VCaP (cell line): ENCODE measurements around the gene CDKL2.

Source experiments
- H3K27ac ChIP-seq: fragments of 450-650 bp; 2 replicates; pipeline ENCODE4 v1.5.1; 2017
- TF ChIP-seq, protein P1 (sequence below): fragments of 450-650 bp; conservative IDR thresholded peaks from 2 replicates; pipeline ENCODE4 v1.5.1; 2017; ENCODE audit warnings: mild to moderate bottlenecking, moderate library complexity

CDKL2 gene

DNA sequence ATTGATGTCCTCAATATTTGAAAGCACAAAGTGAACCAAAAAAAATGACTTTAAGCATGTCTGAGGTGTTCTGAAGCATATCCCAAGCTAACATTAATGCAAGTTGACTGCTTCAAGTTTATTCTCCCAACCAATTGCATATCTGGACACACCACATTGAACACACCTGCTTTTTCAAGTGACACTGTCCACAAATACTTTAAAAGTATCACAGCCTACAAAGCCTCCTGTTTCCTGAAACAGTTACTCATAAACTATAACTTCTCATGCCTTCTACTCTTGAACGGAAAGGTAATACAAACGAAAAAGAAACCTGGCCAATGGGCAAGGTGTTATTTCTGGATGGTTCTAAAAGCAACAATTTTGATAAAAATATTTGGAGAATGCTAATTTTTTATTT, 1.1 kb downstream of the CDKL2 start:
- TF ChIP-seq, protein P1, sequence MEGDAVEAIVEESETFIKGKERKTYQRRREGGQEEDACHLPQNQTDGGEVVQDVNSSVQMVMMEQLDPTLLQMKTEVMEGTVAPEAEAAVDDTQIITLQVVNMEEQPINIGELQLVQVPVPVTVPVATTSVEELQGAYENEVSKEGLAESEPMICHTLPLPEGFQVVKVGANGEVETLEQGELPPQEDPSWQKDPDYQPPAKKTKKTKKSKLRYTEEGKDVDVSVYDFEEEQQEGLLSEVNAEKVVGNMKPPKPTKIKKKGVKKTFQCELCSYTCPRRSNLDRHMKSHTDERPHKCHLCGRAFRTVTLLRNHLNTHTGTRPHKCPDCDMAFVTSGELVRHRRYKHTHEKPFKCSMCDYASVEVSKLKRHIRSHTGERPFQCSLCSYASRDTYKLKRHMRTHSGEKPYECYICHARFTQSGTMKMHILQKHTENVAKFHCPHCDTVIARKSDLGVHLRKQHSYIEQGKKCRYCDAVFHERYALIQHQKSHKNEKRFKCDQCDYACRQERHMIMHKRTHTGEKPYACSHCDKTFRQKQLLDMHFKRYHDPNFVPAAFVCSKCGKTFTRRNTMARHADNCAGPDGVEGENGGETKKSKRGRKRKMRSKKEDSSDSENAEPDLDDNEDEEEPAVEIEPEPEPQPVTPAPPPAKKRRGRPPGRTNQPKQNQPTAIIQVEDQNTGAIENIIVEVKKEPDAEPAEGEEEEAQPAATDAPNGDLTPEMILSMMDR: no peak
- H3K27ac ChIP-seq: no peak overlapping the region

DNA sequence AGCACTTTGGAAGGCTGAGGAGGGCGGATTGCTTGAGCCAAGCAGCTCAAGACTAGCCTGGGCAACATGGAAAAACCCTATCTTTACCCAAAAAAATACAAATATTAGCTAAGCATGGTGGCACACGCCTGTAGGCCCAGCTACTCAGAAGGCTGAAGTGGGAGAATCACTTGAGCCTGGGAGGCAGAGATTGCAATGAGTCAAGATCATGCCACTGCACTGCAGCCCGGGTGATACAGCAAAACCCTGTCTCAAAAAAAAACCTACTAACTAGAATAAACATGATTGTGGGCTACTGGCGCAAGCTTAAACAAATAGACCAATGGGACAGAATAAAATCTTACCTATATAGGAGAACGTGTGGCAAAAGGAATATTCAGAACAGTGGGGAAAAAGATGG, 7.3 kb downstream of the CDKL2 start:
- no peak overlapping the region for H3K27ac ChIP-seq
- TF ChIP-seq, protein P1: no peak

DNA sequence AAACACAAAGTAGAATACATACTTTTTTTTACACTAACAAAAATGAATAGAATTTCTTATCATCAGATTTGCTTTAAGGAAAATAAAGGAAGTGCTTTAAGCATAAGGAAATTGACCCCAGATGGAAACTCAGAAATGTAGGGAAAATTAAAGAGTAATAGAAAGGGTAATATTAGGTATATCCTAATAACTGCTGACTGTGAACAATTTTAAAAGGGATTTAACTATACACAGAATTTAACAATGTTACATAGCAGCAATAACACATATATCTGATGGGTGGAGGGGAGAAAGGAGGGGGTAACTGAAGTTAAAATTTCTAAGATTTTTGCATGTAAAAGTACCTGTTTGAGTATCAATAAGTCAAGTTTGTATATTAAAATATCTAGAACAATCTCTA, 8.6 kb downstream of the CDKL2 start:
- TF ChIP-seq, protein P1: no peak
- no peak overlapping the region for H3K27ac ChIP-seq

DNA sequence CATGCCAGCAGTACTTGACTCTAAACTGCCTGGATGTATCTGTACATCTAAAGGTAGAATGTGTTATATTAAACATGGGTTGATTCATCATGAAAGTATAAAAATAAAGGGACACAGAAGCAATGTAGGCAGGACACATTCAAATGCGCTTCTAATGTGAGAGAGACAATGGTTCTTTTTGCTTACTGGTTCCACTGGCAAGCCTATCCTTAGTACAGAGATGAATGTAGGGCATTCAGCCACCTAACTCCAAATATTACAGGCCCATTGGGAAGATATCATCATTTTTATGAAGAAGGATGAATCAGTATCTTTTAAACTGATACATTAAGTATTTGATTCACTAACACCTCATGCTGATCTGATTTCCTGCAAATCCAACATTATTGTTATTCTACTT, 18.0 kb downstream of the CDKL2 start:
- H3K27ac ChIP-seq: no peak overlapping the region
- TF ChIP-seq, protein P1: no peak

DNA sequence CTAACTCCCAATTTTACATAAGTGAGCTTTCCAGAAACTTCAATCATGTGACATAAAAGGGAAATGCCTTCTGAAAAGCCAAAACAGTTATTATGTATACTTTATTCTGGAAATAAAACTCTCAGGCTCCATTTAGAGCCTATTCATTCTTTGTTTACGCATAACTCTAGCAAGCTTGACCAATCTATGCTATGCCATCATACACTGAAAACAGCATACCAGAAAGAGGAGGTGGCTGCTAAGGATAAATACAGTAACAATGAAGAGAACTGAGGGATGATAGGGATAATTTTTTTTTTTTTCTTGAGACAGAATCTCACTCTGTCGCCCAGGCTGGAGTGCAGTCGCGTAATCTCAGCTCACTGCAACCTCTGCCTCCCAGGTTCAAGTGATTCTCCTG, 24.4 kb downstream of the CDKL2 start:
- no peak overlapping the region for H3K27ac ChIP-seq
- TF ChIP-seq, protein P1: no peak

DNA sequence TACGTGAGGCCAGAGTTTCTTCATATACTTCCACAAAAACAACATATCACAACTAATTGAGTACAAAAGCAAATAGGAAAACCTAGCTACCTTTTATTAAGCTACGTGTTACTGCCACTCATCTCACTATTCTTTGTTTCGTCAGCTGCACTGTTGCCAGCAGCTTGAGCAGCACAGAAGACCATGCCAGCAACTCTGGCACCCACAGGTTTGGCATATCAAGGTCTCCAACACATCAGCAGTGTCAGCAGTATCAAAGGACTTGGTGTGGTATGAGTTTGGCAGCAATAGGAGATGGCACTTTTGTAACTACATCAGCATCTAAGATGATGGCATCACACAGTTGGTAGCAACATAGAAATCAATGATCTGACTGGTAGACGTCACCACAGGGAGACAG, 30.7 kb downstream of the CDKL2 start:
- no peak overlapping the region for H3K27ac ChIP-seq
- TF ChIP-seq, protein P1: no peak

DNA sequence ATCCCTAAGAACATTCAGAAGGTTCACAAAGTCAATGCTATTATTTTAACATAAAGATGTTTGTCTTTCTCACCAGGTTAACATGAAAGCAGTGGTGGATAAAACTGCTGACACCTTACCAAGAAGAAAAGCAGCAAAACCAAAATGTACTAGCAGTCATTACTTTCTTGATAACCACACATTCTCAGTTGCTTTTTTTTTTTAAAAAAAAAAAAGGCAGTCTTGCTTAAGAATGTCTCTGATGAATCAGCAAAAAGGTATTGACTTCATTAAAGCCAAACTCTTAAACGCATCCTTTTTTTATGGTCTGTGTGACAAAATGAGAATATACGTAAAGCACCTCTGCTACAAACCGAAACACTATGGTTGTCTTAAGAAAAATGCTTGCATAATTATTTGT, 31.9 kb downstream of the CDKL2 start:
- TF ChIP-seq, protein P1: no peak
- no peak overlapping the region for H3K27ac ChIP-seq

DNA sequence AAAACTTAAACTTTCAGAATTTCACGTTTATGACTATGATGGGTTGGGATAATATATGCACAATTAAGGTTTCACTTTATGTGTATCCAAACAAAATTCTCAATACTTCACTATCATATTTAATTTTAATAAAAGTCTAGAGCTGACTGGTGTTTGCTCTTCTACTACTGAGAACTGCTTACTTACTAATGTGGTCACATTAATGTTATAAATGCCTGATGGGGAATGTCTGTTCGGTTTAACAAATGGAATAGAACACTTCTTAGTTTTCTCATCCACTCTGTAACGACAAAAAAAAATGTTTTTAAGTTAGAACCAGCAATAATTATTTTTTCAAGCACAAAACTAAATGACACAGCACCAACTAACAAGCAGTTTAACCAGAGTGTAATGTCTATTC, 34.3 kb downstream of the CDKL2 start:
- H3K27ac ChIP-seq: no peak overlapping the region
- TF ChIP-seq, protein P1: no peak
